RWPE1 (cell line): ENCODE results near the gene MTHFSD.

Experiments used
- CTCF ChIA-PET: fragments of 350-600 bp; sonication (Branson Sonifier 250); formaldehyde crosslinking; extraction: SDS; loops from one replicate; lab custom pipeline; 2021; lab: Yijun Ruan, JAX
- POLR2A ChIA-PET: fragments of 400-600 bp; formaldehyde crosslinking; extraction: SDS; loops from one replicate; lab custom pipeline; 2020; ENCODE audit warnings: antibody characterized with exemption; ENCODE audit not compliant: low non-redundant PET; lab: Yijun Ruan, JAX
- DNase-seq: peaks from one replicate; pipeline ENCODE4 v3.0.0; 2012; ENCODE audit warnings: low spot score
- H3K27ac ChIP-seq: fragments of 450-650 bp; 2 replicates; pipeline ENCODE4 v1.5.1; 2017
- CTCF ChIP-seq: fragments of 450-650 bp; conservative IDR thresholded peaks from 2 replicates; pipeline ENCODE4 v1.5.1; 2017; ENCODE audit warnings: low read depth, mild to moderate bottlenecking

MTHFSD gene

GRCh38 chr16:86554917-86555703 is at the start of gene MTHFSD:
Gene MTHFSD, minus strand, starts transcription at chr16:86555235. Its CDS starts 51 bp downstream, at chr16:86555184.
- CTCF ChIA-PET = no interaction called here
- no peak for TF ChIP-seq CTCF
- POLR2A ChIA-PET = interaction anchor here (0.6 kb wide), 1 partner anchor 264 kb away, joined by 3 read pairs; no protein-coding TSS in a partner anchor

GRCh38 chr16:86604436-86605193 is 49.6 kb upstream of the MTHFSD start:
- CTCF ChIA-PET = no interaction called here
- TF ChIP-seq CTCF = no peak
- POLR2A ChIA-PET = no interaction called here
- no peak for DNase-seq
- H3K27ac ChIP-seq = no peak overlapping the region

More at GRCh38 chr16:86554917-86555703, at the start of gene MTHFSD:
- DNase-seq = peak; percentile 97
- H3K27ac ChIP-seq = peak within 1 kb of the TSS; percentile 72

GRCh38 chr16:86602521-86602920 is 47.5 kb upstream of the MTHFSD start:
- ChIA-PET CTCF (no interaction called here), POLR2A (no interaction called here)
- no peak overlapping the region for H3K27ac ChIP-seq
- no peak for TF ChIP-seq CTCF
- no peak for DNase-seq

- DNase-seq = no peak
- H3K27ac ChIP-seq = no peak overlapping the region
- ChIA-PET POLR2A (no interaction called here), CTCF (interaction anchor here (0.7 kb wide), 1 partner anchor 29 kb away, joined by 3 read pairs; no protein-coding TSS in a partner anchor)
- no peak for TF ChIP-seq CTCF
These were observed 46.3 kb upstream of the MTHFSD start for GRCh38 chr16:86601356-86601755.

GRCh38 chr16:86598607-86599565 is 43.9 kb upstream of the MTHFSD start:
- CTCF ChIA-PET = no interaction called here
- H3K27ac ChIP-seq = no peak overlapping the region

More at GRCh38 chr16:86598607-86599565, 43.9 kb upstream of the MTHFSD start:
- DNase-seq = no peak
- POLR2A ChIA-PET = no interaction called here
- no peak for TF ChIP-seq CTCF
